Cardiac muscle cell (in vitro differentiated cells and primary cell): ENCODE measurements around the gene C2orf81. TPM values are rescaled to one million over a fixed set of nuclear protein-coding genes. Genes with fewer than 3 reads are reported as not detected.
A peak's percentile ranks its signal among the peaks of the same experiment; 100 is the strongest.

Source experiments
- DNase-seq, 2 donors: peaks; one replicate each; pipeline versions ENCODE4 v3.0.0 to v3.0.0-alpha.2; 2010 to 2017; ENCODE audit warnings: low read depth in 1 of 2, low spot score in 1 of 2
- H3K27ac ChIP-seq: fragments of 200-600 bp; sonication (generic); 2 replicates; pipeline ENCODE4 v1.5.1; 2016
- H3K27me3 ChIP-seq: fragments of 200-600 bp; sonication (generic); 2 replicates; pipeline ENCODE4 v1.6.0; 2016; ENCODE audit warnings: control low read depth
- H3K36me3 ChIP-seq: fragments of 200-600 bp; sonication (generic); 2 replicates; pipeline ENCODE4 v1.5.1; 2016; ENCODE audit warnings: control low read depth
- H3K4me1 ChIP-seq: fragments of 200-600 bp; sonication (generic); 2 replicates; pipeline ENCODE4 v1.8.1; 2017; ENCODE audit warnings: low read depth, mild to moderate bottlenecking, mixed run types
- H3K4me3 ChIP-seq: fragments of 200-600 bp; sonication (generic); 2 replicates; pipeline ENCODE4 v1.5.1; 2016; ENCODE audit warnings: mild to moderate bottlenecking
- H3K9me3 ChIP-seq: fragments of 200-600 bp; sonication (generic); 2 replicates; pipeline ENCODE4 v1.5.1; 2017; ENCODE audit warnings: low read depth, mild to moderate bottlenecking, control low read depth
- polyA plus RNA-seq: library from polyadenylated mRNA; unstranded; fragments of >200 nt; fragmentation: Nextera tagmentation; extraction: Ambion mirVana; gene quantifications from 2 replicates; pipeline ENCODE4 v1.2.1, GENCODE V29; 2016
- total RNA-seq: library from RNA; depleted of rRNA; stranded (reverse); fragments of >200 nt; gene quantifications from 2 replicates; pipeline ENCODE4 v1.2.3, GENCODE V29; 2016
- TF ChIP-seq, protein P1 (sequence below): IDR thresholded peaks from 2 replicates; pipeline ENCODE4 v1.5.1; 2012; ENCODE audit warnings: low read depth, mild to moderate bottlenecking, low read length

C2orf81 gene
- total and polyA plus RNA-seq, 2 experiments from 2014 or later: 7.1 to 9.5 TPM

DNA sequence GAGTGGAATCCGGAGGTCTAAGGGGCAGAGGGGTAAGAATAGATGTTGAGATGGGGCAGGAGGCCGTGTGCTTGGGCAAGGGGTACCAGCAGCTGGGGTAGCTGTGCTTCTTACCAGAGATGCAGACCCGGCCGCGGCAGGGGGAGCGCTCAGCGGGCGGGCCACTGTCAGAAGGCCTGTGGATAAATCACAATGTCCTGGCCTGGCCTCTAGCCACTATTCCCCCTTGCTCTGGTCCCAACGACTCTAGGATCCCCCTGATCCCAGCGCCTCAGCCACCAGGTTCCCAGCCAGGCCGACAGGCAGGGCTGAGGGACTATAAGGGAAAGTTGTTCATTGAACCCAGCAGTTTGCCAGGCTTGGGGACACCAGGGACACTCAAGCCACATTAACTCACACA, 9.1 kb upstream of the C2orf81 start:
- TF ChIP-seq, protein P1, sequence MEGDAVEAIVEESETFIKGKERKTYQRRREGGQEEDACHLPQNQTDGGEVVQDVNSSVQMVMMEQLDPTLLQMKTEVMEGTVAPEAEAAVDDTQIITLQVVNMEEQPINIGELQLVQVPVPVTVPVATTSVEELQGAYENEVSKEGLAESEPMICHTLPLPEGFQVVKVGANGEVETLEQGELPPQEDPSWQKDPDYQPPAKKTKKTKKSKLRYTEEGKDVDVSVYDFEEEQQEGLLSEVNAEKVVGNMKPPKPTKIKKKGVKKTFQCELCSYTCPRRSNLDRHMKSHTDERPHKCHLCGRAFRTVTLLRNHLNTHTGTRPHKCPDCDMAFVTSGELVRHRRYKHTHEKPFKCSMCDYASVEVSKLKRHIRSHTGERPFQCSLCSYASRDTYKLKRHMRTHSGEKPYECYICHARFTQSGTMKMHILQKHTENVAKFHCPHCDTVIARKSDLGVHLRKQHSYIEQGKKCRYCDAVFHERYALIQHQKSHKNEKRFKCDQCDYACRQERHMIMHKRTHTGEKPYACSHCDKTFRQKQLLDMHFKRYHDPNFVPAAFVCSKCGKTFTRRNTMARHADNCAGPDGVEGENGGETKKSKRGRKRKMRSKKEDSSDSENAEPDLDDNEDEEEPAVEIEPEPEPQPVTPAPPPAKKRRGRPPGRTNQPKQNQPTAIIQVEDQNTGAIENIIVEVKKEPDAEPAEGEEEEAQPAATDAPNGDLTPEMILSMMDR: no peak
- peaks cover 31% of the 10 kb centered on the region for H3K36me3 ChIP-seq
- no peaks in the 10 kb centered on the region for H3K4me1 ChIP-seq
- no peak overlapping the region for H3K27ac ChIP-seq
- no peaks in the 10 kb centered on the region for H3K27me3 ChIP-seq
- H3K4me3 ChIP-seq: no peak overlapping the region
- DNase-seq: no peak
- H3K9me3 ChIP-seq: no peaks in the 10 kb centered on the region

DNA sequence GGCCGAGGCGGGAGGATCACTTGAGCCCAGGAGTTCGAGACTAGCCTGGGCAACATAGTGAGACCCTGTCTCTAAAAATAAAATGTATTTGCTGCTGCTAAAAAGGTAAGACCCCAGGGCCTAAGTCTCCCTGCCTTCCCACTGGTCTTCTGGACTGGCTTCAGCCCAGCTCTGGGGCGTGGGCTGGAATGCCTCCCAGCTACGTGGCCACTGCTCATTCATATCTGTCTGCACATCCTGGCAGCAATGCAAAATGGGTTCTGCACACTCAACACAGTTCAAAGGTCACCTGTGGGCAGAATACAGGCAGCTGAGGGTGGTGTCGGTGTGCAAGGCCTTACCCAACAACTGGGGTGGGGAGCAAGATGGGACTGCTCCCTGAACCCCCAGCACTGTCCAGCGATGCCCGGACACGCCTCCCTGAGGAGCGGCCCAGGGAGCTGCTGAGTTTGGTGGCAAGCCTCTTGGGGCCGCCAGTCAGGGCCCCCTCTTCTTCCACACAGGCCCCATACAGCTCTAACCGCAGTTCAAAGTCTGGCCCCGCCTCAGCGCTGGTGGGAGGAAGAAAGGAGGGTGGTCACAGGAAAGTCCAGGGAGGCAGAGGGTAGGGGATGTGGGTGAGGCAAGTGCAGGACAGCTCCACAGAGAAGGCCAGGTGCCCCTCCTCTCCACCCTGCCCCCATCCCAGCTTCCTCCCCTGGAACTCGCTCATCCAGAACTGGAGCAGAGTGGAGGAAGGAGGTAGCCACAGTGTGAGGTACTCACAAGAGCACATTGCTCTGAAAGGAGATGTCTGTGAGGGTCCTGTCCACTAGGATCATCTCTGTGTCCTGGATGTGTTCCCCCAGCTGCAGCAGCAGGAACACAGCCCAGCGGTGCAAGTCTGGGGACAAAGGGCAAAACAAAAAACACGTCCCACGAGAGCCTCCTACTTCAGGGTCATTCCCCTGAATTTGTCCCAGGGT, 8.3 kb upstream of the C2orf81 start:
- H3K9me3 ChIP-seq: no peaks in the 10 kb centered on the region
- H3K36me3 ChIP-seq: peaks cover 36% of the 10 kb centered on the region
- DNase-seq: no peak
- TF ChIP-seq, protein P1: no peak
- no peak overlapping the region for H3K4me3 ChIP-seq
- H3K27ac ChIP-seq: no peak overlapping the region
- no peaks in the 10 kb centered on the region for H3K27me3 ChIP-seq
- no peaks in the 10 kb centered on the region for H3K4me1 ChIP-seq

DNA sequence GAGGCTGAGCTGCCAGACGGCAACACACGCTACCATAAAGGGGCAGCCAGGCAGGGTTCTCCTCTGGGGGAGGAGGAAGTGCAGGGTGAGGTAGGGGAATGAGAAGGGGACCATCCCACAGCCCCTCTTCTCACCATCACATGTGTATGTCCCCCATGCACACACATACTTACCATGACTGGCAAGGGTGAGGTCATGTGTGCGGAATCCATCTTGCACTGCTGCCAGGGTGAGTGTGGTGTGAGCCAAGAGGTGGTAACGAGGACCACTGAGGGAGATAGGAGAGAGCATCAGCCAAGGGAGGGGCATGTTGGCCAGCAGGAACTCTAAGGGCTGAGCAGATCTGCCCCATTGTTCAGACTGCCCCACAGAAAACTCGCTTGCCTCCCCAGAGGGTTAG, 7.3 kb upstream of the C2orf81 start:
- no peak overlapping the region for H3K4me3 ChIP-seq
- no peaks in the 10 kb centered on the region for H3K27me3 ChIP-seq
- TF ChIP-seq, protein P1: no peak
- DNase-seq: no peak
- no peaks in the 10 kb centered on the region for H3K4me1 ChIP-seq
- H3K9me3 ChIP-seq: no peaks in the 10 kb centered on the region
- no peak overlapping the region for H3K27ac ChIP-seq
- peaks cover 38% of the 10 kb centered on the region for H3K36me3 ChIP-seq

DNA sequence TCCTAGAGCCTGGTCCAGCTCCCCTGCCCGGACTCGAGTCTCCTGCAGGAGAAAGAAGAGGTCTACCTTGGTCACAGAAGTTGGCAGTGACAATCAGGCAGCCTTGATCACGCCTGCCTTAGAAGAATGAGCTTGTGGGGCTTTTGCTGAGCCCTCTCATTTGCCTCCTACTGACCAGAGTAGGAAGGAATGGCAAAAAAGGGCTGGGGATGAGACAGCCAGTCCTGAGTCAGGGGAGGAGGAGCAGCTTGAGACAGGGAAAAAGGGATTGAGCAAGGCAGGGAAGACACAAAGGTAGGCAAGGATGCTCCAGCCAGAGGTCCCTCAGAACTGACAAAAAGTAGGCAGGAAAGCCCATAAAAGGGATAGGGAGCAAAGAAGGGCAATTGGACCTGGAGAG, 6.1 kb upstream of the C2orf81 start:
- Histone ChIP-seq H3K4me1 (no peaks in the 10 kb centered on the region), H3K4me3 (no peak overlapping the region), H3K27me3 (no peaks in the 10 kb centered on the region), H3K36me3 (peaks cover 38% of the 10 kb centered on the region), H3K27ac (no peak overlapping the region), H3K9me3 (no peaks in the 10 kb centered on the region)
- TF ChIP-seq, protein P1: no peak
- no peak for DNase-seq

DNA sequence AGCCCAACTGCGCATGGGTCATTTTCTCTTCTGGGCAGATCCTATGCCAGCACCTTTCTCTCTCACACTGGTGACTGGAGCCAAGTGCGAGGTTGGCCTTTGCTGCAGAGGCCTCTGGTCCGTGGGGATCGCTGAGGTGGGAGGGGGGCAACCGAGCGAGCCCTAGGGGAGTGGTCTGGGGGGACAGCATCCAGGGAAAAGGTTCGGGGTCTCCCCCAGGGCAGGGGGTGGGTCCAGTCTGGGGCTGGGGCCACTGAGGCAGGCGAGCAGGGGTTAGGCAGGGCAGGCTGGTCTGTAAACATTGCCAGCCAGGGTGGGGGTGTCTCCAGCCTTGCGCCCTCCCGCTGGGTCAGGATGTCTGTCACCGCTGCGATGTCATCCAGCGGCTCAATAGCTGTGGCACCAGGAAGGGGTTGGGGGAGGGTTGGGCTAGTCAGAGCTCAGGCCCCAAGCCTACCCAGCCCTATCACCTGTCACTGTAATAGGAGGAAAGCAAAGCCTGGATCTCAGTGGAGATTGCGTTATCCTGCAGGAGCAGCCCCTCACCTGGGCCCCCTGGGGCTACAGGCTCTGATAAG, 4.9 kb upstream of the C2orf81 start:
- Histone ChIP-seq H3K27ac (peak overlapping the region; percentile 72), H3K4me3 (no peak overlapping the region), H3K4me1 (no peaks in the 10 kb centered on the region), H3K36me3 (peaks cover 27% of the 10 kb centered on the region), H3K27me3 (no peaks in the 10 kb centered on the region), H3K9me3 (no peaks in the 10 kb centered on the region)
- TF ChIP-seq, protein P1: no peak
- DNase-seq: no peak
